Neural crest cell (in vitro differentiated cells): ENCODE results near the gene STEEP1. TPM values are rescaled to one million over a fixed set of nuclear protein-coding genes. Genes with fewer than 3 reads are reported as not detected.

ENCODE experiments used
- DNase-seq: peaks from one replicate; pipeline ENCODE4 v3.0.0; 2021; ENCODE audit warnings: low read depth, mixed read lengths, low spot score
- H3K27ac Mint-ChIP-seq: one replicate; pipeline ENCODE4 v1.8.0; 2021; ENCODE audit warnings: mild to moderate bottlenecking, mixed read lengths; ENCODE audit not compliant: unreplicated experiment
- H3K27me3 Mint-ChIP-seq: 2 replicates; pipeline ENCODE4 v1.8.0; 2021; ENCODE audit warnings: low read depth, mild to moderate bottlenecking, mixed read lengths
- H3K36me3 Mint-ChIP-seq: 2 replicates; pipeline ENCODE4 v1.8.0; 2021; ENCODE audit warnings: low read depth, mild to moderate bottlenecking, mixed read lengths
- H3K4me1 Mint-ChIP-seq: 2 replicates; pipeline ENCODE4 v1.8.0; 2021; ENCODE audit warnings: mixed read lengths
- H3K4me3 Mint-ChIP-seq: one replicate; pipeline ENCODE4 v1.8.0; 2021; ENCODE audit warnings: mild to moderate bottlenecking, mixed read lengths
- H3K9me3 Mint-ChIP-seq: 2 replicates; pipeline ENCODE4 v1.8.0; 2021; ENCODE audit warnings: mixed read lengths
- long read RNA-seq: library from polyadenylated mRNA; unstranded; transcript quantifications from one replicate; pipeline ENCODE4 v2.0.0, GENCODE V29; 2020
- total RNA-seq: library from RNA; stranded (reverse); gene quantifications from 2 replicates; pipeline ENCODE4 v1.2.1, GENCODE V29; 2021
- TF ChIP-seq, protein P1 (sequence below): fragments of 200-600 bp; sonication (generic); conservative IDR thresholded peaks from 2 replicates; pipeline ENCODE4 v1.5.0; 2021; ENCODE audit warnings: antibody characterized with exemption, mild to moderate bottlenecking

Gene STEEP1
- total RNA-seq: 24.5 and 26.8 TPM in 2 replicates
- long read RNA-seq, transcript CXorf56-204 (7 exons, 1,056 nt): major isoform, 6 of 11 reads
- long read RNA-seq, partial matches to known transcripts: 0 of 11 reads
- long read RNA-seq, other reads (novel, unspliced or antisense): 4 of 11 reads

DNA sequence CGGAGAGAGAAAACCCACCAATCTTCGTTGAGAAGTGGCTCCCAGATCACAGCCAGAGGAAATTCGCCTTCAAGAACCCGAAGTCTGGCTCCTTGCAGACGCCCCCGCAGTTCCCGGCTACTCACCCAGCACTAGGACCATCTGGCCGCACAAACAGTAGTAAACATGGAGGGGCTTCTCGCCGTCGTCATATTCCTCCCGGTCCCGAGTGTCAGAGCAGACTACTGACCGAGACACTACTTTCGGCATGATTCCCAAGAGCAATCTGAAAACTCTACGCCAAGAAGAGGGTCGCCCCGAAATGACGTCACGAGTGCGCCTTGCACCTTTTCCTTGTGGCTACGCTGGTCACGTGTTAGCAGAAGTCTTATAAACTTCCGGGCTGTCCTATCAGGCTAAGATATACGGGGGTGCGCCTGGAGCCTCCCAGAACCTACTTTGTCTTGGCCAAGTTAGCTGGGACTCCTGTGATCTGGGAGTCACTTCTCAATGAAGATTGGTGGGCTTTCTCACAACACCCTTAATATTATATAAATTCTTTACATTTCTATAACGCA, at the start of gene STEEP1:
Gene STEEP1 (minus strand): TSS at position 303 of the 557 bp plus-strand sequence. CDS start 54 bp downstream, at position 249.
- Mint-ChIP-seq H3K4me3 (peak within 1 kb of the TSS; percentile 98), H3K27ac (peak within 1 kb of the TSS; percentile 99), H3K4me1 (peaks cover 14% of the 10 kb centered on the region), H3K36me3 (peaks cover 2% of the 10 kb centered on the region), H3K27me3 (peaks cover 3% of the 10 kb centered on the region), H3K9me3 (peaks cover 4% of the 10 kb centered on the region)
- DNase-seq: peak; percentile 71
- TF ChIP-seq, protein P1, sequence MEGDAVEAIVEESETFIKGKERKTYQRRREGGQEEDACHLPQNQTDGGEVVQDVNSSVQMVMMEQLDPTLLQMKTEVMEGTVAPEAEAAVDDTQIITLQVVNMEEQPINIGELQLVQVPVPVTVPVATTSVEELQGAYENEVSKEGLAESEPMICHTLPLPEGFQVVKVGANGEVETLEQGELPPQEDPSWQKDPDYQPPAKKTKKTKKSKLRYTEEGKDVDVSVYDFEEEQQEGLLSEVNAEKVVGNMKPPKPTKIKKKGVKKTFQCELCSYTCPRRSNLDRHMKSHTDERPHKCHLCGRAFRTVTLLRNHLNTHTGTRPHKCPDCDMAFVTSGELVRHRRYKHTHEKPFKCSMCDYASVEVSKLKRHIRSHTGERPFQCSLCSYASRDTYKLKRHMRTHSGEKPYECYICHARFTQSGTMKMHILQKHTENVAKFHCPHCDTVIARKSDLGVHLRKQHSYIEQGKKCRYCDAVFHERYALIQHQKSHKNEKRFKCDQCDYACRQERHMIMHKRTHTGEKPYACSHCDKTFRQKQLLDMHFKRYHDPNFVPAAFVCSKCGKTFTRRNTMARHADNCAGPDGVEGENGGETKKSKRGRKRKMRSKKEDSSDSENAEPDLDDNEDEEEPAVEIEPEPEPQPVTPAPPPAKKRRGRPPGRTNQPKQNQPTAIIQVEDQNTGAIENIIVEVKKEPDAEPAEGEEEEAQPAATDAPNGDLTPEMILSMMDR: no peak

DNA sequence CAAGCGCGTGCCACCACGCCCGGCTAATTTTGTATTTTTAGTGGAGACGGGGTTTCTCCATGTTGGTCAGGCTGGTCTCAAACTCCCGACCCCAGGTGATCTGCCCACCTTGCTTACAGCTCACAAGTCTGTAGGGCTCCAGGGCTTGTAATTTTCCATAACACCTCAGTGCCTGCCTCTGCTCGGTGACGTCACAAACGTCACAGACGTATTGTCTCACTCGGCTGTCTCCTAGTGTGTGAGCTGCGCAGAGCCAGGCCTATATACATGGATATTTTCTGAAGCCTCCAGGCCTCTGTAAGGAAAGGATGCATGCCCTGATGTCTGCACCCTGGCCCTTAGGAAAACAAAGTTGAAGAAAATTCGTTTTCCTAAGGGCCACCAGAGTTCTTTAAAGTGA, 49.6 kb upstream of the STEEP1 start:
- Mint-ChIP-seq H3K4me1 (no peaks in the 10 kb centered on the region), H3K27ac (no peak overlapping the region), H3K36me3 (no peaks in the 10 kb centered on the region), H3K9me3 (no peaks in the 10 kb centered on the region), H3K4me3 (no peak overlapping the region), H3K27me3 (no peaks in the 10 kb centered on the region)
- no peak for DNase-seq
- TF ChIP-seq, protein P1: no peak

DNA sequence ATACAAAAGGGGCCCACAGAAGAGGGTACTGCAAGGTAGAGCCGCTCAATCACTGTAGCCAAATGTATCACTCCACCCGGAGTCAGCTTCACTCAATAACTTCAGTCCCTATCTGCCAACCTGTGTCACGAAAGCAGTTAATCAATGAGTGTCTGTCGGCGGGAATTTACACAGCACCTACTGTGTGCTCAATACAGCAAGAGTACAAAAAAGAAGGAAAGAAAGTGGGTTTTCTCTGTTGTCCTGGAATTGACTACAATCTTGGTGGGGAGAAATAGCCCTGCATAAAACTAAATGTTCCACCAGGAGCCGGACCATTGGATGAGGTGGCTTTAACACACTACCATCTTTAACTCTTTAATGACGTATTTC, 41.8 kb upstream of the STEEP1 start:
- TF ChIP-seq, protein P1: no peak
- Mint-ChIP-seq H3K4me1 (peaks cover 19% of the 10 kb centered on the region), H3K27me3 (peaks cover 3% of the 10 kb centered on the region), H3K9me3 (no peaks in the 10 kb centered on the region), H3K27ac (no peak overlapping the region), H3K36me3 (peaks cover 3% of the 10 kb centered on the region), H3K4me3 (peak overlapping the region; percentile 98)
- no peak for DNase-seq

DNA sequence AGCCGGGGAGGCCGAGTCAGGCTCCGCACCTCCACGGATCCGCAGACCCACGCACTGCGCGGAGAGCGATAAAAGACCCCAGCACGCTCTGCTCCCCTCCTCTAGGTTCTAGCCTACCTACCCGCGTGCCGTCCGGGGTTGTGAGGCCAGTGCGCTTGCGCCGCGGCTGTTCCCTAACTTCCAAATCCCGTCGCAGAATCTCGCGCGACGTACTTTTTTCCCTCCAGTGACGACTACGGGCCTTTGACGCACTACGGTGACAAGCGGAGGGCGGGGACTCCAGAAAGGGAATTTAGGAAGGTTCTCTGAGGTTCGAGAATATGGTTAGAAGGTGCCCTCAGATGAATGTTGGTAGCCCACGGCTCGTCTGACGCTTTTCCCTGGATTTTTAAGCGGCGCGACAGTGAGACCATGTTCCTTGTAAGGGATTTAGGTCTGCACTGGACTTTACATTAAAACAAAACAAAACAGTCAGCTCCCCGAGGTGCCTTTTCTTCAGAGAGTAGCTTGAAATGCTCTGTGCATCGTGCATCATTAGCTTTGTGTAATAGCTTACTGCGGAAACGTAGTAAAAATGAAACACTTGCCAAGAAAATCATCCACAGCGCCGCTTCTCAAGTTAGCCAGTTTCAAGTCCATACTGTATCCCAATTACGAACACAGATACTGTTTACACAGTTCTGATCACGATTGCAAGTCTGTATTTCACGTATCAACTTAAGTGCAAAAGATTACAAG, 41.2 kb upstream of the STEEP1 start, which contains the start of gene NKRF:
Gene NKRF (minus strand): TSS at position 145 of the 738 bp plus-strand sequence.
- DNase-seq: peak; percentile 76
- no peaks in the 10 kb centered on the region for H3K9me3 Mint-ChIP-seq
- peaks cover 3% of the 10 kb centered on the region for H3K36me3 Mint-ChIP-seq
- TF ChIP-seq, protein P1: no peak
- peak within 1 kb of the TSS; percentile 95 for H3K27ac Mint-ChIP-seq
- peaks cover 19% of the 10 kb centered on the region for H3K4me1 Mint-ChIP-seq
- H3K4me3 Mint-ChIP-seq: peak within 1 kb of the TSS; percentile 98
- peaks cover 3% of the 10 kb centered on the region for H3K27me3 Mint-ChIP-seq

DNA sequence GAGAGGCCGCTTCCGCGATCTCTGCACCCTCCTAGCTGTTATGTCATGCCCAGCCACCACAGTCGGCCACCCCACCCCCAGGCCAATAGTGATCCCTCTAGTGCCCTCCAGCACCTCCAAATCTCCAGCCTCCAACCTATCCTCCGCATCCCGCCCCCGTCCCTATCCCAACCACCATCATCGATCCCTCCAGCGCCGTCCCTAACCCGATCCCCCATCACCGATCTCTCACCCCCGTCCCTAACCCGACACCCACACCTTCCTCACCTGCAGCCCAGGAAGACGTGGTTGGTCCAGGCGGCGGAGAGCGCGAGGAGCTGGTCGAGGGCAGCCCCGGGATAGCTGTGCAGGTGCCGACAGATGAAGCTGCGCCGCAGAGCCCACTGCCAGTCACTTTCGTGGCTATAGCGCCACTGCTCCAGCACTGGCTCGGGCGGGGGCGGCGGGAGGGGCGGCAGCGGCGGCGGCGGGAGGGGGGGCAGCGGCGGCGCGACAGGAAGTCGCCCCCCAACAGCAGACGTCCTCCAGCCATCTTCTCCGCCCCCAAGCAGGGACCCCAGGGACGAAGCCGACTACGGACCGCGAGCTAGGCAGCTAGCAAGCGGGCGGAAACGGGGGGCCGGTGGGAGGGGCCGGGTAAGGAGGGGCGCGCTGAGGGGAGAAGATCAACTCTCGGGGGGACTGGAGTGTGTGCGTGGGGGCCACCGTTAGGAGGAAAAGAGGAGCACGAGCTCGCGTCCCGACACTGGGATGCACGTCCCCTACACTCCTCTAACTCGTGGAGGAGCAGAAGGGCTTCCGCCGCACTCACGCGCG, 40.5 kb upstream of the STEEP1 start:
- H3K9me3 Mint-ChIP-seq: no peaks in the 10 kb centered on the region
- DNase-seq: no peak
- TF ChIP-seq, protein P1: no peak

More for the DNA sequence above, 40.5 kb upstream of the STEEP1 start:
- Mint-ChIP-seq H3K36me3 (peaks cover 3% of the 10 kb centered on the region), H3K27ac (peak overlapping the region; percentile 95), H3K27me3 (peaks cover 3% of the 10 kb centered on the region), H3K4me1 (peaks cover 19% of the 10 kb centered on the region), H3K4me3 (peak overlapping the region; percentile 98)
